Loucy (cell line): ENCODE measurements around the gene NDST1.

ENCODE experiments used
- H2AFZ ChIP-seq: fragments of 200-600 bp; sonication (generic); 2 replicates; pipeline ENCODE4 v1.6.0; 2016; ENCODE audit warnings: antibody characterized with exemption, mild to moderate bottlenecking, low read length, moderate library complexity
- H3F3A ChIP-seq: fragments of 200-600 bp; 2 replicates; pipeline ENCODE4 v1.6.0; 2016; ENCODE audit warnings: antibody characterized with exemption, low read depth, mild to moderate bottlenecking
- H3K27me3 ChIP-seq: fragments of 200-600 bp; sonication (generic); 2 replicates; pipeline ENCODE4 v1.6.1; 2014; ENCODE audit warnings: low read length, mild to moderate bottlenecking; ENCODE audit not compliant: insufficient read depth, poor library complexity, severe bottlenecking
- H3K36me3 ChIP-seq: fragments of 200-600 bp; sonication (generic); 2 replicates; pipeline ENCODE4 v1.6.1; 2016; ENCODE audit warnings: low read length; ENCODE audit not compliant: insufficient read depth
- H3K4me1 ChIP-seq: fragments of 200-600 bp; sonication (generic); 2 replicates; pipeline ENCODE4 v1.5.1; 2014; ENCODE audit warnings: low read length, mild to moderate bottlenecking; ENCODE audit not compliant: insufficient read depth, poor library complexity, severe bottlenecking
- H3K4me2 ChIP-seq: fragments of 200-600 bp; sonication (generic); 2 replicates; pipeline ENCODE4 v1.6.0; 2014; ENCODE audit warnings: antibody characterized with exemption, low read length, low read depth, mild to moderate bottlenecking; ENCODE audit not compliant: poor library complexity, severe bottlenecking
- H3K4me3 ChIP-seq: fragments of 200-600 bp; sonication (generic); 2 replicates; pipeline ENCODE4 v1.5.1; 2014; ENCODE audit warnings: low read length, mild to moderate bottlenecking, mixed read lengths; ENCODE audit not compliant: poor library complexity, severe bottlenecking
- H3K79me2 ChIP-seq: fragments of 200-600 bp; sonication (generic); 2 replicates; pipeline ENCODE4 v1.6.1; 2014; ENCODE audit warnings: low read length; ENCODE audit not compliant: insufficient read depth
- H3K9ac ChIP-seq: fragments of 200-600 bp; sonication (generic); 2 replicates; pipeline ENCODE4 v1.6.0; 2014; ENCODE audit warnings: mild to moderate bottlenecking, low read depth, low read length, moderate library complexity; ENCODE audit not compliant: poor library complexity, severe bottlenecking
- H3K9me2 ChIP-seq: fragments of 200-600 bp; sonication (generic); replicated peaks from 2 replicates; pipeline ENCODE4 v1.6.1; 2016; ENCODE audit warnings: low read depth, low read length, mixed read lengths
- H3K9me3 ChIP-seq: fragments of 200-600 bp; sonication (generic); 2 replicates; pipeline ENCODE4 v1.6.1; 2014; ENCODE audit warnings: mild to moderate bottlenecking, antibody characterized with exemption, low read length, low read depth; ENCODE audit not compliant: insufficient read depth
- H4K20me1 ChIP-seq: fragments of 200-600 bp; sonication (generic); 2 replicates; pipeline ENCODE4 v1.6.0; 2014; ENCODE audit warnings: antibody characterized with exemption, low read length, mild to moderate bottlenecking; ENCODE audit not compliant: insufficient read depth, poor library complexity, severe bottlenecking
- EZH2phosphoT487 ChIP-seq: fragments of 200-600 bp; IDR thresholded peaks from 2 replicates; pipeline ENCODE4 v1.6.1; 2018; ENCODE audit warnings: antibody characterized with exemption, mild to moderate bottlenecking, moderate library complexity, borderline replicate concordance
- TF ChIP-seq, protein P1 (sequence below): fragments of 200-600 bp; sonication (generic); conservative IDR thresholded peaks from 2 replicates; pipeline ENCODE4 v1.5.1; 2014; ENCODE audit warnings: mild to moderate bottlenecking, antibody characterized with exemption, low read length

NDST1 gene

DNA sequence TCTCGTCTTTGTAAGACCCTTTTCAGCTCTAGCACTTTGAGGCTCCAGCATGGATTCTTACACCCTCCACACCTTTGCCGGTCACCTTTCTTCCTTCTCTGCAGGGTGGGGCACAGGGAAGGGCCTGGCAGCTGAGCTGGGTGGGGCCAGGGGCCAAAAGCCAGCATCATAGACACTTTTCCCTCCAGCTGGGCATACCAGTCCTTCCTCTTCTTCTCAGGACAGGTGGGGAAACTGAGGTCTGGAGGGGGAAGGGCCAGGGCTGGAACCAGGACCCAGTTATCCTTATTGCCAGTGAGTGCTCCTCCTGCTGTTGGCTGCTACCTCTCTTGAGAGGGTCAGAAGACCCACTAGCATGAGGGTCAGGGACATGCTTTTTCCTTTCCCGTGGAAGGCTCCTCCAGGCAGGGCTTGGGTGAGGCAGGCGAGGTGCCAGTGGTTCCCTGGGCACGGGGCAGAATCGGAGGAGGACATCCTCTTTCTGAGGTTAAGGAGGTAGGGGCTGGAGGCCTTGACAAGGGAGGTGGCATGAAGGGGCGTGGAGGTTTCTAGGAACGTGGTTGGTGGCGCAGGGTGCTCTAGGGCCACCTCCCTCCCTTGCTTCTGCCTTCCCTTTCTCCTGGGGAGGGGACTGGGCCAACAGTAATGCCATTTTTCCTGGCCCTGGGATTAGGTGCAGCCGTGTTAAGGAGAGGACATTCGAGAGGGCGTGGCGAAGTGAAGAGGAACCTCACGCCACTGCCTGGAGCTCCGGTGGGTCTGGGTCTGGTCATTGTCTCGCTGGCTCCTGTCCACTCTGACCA, at the start of gene NDST1:
TSS of gene NDST1 (plus strand) at position 658 of the 803 bp plus-strand sequence. CDS start 13,124 bp downstream, outside the sequence.
- no peaks in the 10 kb centered on the region for H4K20me1 ChIP-seq
- TF ChIP-seq, protein P1, sequence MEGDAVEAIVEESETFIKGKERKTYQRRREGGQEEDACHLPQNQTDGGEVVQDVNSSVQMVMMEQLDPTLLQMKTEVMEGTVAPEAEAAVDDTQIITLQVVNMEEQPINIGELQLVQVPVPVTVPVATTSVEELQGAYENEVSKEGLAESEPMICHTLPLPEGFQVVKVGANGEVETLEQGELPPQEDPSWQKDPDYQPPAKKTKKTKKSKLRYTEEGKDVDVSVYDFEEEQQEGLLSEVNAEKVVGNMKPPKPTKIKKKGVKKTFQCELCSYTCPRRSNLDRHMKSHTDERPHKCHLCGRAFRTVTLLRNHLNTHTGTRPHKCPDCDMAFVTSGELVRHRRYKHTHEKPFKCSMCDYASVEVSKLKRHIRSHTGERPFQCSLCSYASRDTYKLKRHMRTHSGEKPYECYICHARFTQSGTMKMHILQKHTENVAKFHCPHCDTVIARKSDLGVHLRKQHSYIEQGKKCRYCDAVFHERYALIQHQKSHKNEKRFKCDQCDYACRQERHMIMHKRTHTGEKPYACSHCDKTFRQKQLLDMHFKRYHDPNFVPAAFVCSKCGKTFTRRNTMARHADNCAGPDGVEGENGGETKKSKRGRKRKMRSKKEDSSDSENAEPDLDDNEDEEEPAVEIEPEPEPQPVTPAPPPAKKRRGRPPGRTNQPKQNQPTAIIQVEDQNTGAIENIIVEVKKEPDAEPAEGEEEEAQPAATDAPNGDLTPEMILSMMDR: no peak
- TF ChIP-seq EZH2phosphoT487: no peak
- no peaks in the 10 kb centered on the region for H3K36me3 ChIP-seq
- H3K9me3 ChIP-seq: no peaks in the 10 kb centered on the region
- no peak within 1 kb of the TSS for H3K4me3 ChIP-seq
- H3K4me1 ChIP-seq: no peaks in the 10 kb centered on the region
- no peaks in the 10 kb centered on the region for H3K27me3 ChIP-seq
- no peak within 1 kb of the TSS for H2AFZ ChIP-seq
- no peaks in the 10 kb centered on the region for H3K9me2 ChIP-seq
- H3K9ac ChIP-seq: no peak within 1 kb of the TSS
- H3K79me2 ChIP-seq: no peaks in the 10 kb centered on the region
- H3F3A ChIP-seq: no peaks in the 10 kb centered on the region
- H3K4me2 ChIP-seq: no peak within 1 kb of the TSS

DNA sequence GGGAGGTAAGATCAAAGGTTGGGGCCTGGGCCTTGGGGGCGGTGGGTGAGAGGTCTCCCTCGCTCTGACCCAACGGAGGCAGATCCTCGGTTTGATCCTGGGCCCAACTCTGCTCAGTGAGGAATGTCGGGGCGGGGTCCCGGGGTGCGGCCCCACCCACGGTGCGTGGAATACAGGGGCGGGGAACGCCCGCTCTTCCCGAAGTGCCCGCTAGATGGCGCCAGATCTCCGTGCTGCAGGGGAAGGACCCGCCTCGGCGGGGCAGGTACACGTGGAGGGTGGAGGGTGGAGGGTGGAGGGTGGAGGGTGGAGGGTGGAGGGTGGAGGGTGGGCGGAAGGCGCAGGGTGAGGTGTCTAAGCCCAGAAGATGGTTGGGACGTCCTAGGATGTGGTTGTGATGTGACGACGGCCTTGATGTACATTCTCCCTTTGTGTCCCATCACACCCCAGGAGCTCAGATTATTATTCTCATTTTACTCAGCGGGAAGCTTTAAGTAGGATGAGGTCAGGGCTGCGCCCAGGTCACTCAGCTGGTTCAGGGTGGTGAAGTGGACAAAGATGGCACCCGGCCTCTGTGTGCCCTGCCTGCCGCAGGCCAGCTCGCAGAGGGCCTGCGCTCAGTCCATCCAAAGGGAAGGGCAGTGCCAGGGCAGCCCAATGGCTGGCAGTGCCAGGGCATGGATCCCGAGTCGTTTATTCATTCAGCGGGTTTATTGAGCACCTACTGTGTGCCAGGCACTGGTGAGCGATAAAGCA, 49.0 kb upstream of the NDST1 start:
- peaks cover 51% of the 10 kb centered on the region for H3K4me1 ChIP-seq

DNA sequence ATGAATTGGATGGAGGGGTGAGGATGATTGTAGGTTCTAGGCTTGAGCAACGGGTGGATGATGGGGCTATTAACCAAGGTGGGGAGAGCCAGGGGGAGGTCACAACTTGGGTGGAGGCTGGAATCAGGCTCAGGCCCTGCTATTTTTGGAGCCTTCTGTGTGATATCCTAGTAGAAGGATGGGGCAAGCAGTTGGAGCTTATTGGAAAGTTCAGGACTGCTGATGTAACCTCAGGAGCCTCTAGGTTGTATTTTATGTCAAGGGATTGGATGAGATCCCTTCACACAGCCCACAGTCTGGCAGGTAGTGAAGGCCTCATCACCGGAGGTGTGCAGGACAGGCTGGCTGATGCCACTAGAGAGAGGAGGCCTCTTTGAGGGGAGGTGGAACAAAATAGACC, 47.1 kb upstream of the NDST1 start:
- Histone ChIP-seq H3K9me3 (no peaks in the 10 kb centered on the region), H3K4me2 (no peak overlapping the region), H2AFZ (peak overlapping the region; percentile 54), H3K4me3 (no peak overlapping the region), H3K79me2 (no peaks in the 10 kb centered on the region), H3K9ac (peak overlapping the region; percentile 33), H3K36me3 (no peaks in the 10 kb centered on the region), H3K27me3 (no peaks in the 10 kb centered on the region), H3K4me1 (peaks cover 35% of the 10 kb centered on the region), H3F3A (no peaks in the 10 kb centered on the region), H3K9me2 (no peaks in the 10 kb centered on the region), H4K20me1 (no peaks in the 10 kb centered on the region)
- no peak for TF ChIP-seq EZH2phosphoT487
- TF ChIP-seq, protein P1: no peak

More for the DNA sequence above, 49.0 kb upstream of the NDST1 start:
- H3K9me2 ChIP-seq: no peaks in the 10 kb centered on the region
- H3K4me3 ChIP-seq: peak overlapping the region; percentile 50
- peak overlapping the region; percentile 43 for H3K4me2 ChIP-seq
- no peak for TF ChIP-seq EZH2phosphoT487
- TF ChIP-seq, protein P1: peak; percentile 67
- peak overlapping the region; percentile 90 for H2AFZ ChIP-seq
- no peaks in the 10 kb centered on the region for H3K27me3 ChIP-seq
- H3K9me3 ChIP-seq: no peaks in the 10 kb centered on the region
- no peaks in the 10 kb centered on the region for H4K20me1 ChIP-seq
- no peaks in the 10 kb centered on the region for H3K36me3 ChIP-seq
- H3K9ac ChIP-seq: peak overlapping the region; percentile 40
- H3K79me2 ChIP-seq: no peaks in the 10 kb centered on the region
- H3F3A ChIP-seq: no peaks in the 10 kb centered on the region
